ENCODE data around the gene XAGE3.

Gene XAGE3

GRCh38 chrX:52839137-52839536 lies 28.7 kb downstream of the XAGE3 start:
- no peak for DNase-seq (ENCODE audit: low spot score)

DNA sequence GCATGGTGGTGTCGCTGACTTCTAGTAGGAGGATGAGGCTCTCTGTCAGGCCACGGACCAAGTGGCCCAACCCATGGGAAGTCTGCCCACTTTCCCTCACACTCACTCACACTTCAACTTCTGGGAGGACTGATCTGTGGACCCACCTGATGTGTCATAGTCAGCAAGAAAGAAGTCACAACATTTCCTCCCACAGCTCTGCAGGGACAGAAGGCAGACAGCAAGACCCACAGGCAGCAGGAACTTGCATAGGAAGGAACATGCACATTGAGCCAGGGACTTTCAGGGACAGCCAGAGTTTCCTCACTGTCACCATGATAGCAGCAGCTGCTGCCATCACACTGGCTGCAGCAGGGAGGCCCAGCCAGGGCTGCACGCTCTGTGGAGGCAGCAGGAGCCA lies 37.3 kb downstream of the XAGE3 start:
- no peak for DNase-seq (ENCODE audit: low spot score)

GRCh38 chrX:52824608-52825007 lies 43.3 kb downstream of the XAGE3 start:
- no peak for DNase-seq (ENCODE audit: low spot score)

DNA sequence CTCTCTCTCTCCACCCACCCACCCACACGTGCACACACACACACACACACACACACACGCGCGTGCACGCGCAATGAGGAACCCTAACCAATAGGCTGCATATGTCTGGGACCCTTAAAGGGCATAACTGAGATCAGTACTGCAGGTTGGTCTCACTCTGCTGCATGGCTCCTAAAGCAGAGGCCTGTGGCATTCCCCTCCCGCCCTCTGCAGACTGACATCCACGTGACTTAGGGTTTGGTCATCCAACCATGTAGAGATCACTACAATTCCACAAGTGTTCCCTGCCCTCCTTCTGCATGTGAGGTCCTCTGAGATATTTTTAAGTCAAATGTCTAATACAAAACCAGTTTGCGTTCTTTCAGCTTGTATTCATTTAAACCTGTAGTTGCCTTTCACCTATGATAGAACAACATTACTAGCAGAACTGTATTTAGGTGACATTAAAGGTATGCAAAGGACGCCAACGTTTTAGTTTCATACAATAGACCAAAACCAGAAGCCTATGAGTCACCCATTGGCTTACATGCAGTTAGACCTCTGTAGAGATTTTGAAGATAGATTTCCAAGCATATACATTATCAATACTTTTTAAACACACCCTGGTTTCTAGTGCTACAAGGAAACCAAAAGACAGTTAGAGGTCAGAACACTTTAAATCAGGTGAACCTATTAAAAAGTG lies 46.7 kb downstream of the XAGE3 start:
- DNase-seq (ENCODE audit: low spot score), result no peak

DNA sequence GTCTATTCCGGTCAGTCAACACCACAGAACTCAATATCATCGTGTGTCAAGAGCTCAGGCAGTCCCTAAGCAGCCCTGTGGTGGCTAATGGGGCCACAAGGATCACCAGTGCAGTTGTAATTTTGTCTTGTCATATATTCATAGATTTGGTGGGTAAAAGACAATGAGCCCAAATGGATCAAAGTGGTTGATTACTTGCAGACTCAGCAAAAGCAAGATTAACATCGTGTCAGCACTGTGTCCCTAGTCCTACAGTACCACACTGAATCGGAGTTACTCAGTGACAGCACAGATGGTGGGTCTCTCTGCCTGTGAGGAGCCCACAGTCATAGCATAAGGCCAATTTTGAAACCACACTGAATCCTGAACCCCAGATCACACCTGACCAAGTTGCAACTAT lies 48.1 kb downstream of the XAGE3 start:
- DNase-seq (ENCODE audit: low spot score), result no peak
